ENCODE data around the gene STOX2. TPM values are rescaled to one million over a fixed set of nuclear protein-coding genes. Genes with fewer than 3 reads are reported as not detected.

Gene STOX2
- total and polyA plus RNA-seq, 2 of the 8 experiments (the other 6 are each of a cell fraction or from before 2014, with no cell fraction given) = 5.5 to 20.0 TPM

DNA sequence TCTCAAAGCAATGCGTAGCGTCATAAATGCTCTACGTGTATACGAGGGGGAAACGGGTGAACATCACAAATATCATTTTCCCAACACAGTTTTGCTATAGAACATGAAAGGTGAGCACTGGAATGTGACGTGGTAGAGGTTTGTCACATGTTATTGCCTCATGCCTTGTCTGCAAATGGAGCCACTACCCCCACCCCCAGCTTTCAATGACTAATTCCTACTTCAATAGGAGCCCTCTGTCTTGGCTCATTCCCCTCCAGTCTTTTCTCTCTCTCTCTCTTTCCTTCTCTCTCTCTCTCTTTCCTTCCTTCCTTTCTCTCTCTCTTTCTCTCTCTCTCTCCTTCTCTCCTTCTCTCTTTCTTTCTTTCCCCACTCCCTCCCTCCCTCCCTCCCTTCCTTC is 127.0 kb downstream of the STOX2 start (continued):
- TF ChIP-seq NRF1 (IDR thresholded peaks at IDR 0.05; ENCODE audit: low read depth, low read length) (no peak), PHF8 (conservative IDR thresholded peaks at IDR 0.05; ENCODE audit: low read depth, low read length) (no peak), ATF2 (IDR thresholded peaks at IDR 0.05; ENCODE audit: low read length) (no peak), CEBPB (IDR thresholded peaks at IDR 0.05; ENCODE audit: low read depth, low read length) (no peak), SUZ12 (IDR thresholded peaks at IDR 0.05; ENCODE audit: low read length) (no peak), POU5F1 (IDR thresholded peaks at IDR 0.05; ENCODE audit: low read depth, low read length) (no peak), EZH2 (IDR thresholded peaks at IDR 0.05; ENCODE audit: low read depth, low read length, severe bottlenecking) (no peak)
